HEK293 (cell line): Measurements from ENCODE around the gene FCMR.

ENCODE experiments used
- CTCF ChIA-PET: fragments of 350-600 bp; formaldehyde crosslinking; extraction: SDS; loops from one replicate; lab custom pipeline; 2021; ENCODE audit warnings: antibody characterized with exemption; lab: Yijun Ruan, JAX
- POLR2A ChIA-PET: fragments of 300-600 bp; formaldehyde crosslinking; extraction: SDS; loops from one replicate; lab custom pipeline; 2020; ENCODE audit warnings: antibody characterized with exemption, inconsistent platforms; lab: Yijun Ruan, JAX
- H3K27ac ChIP-seq: fragments of 200-500 bp; sonication (Bioruptor generic); 2 replicates; pipeline ENCODE4 v1.5.1; 2014; ENCODE audit warnings: low read depth, low read length, control low read depth, inconsistent platforms; ENCODE audit errors: extremely low read depth
- H3K36me3 ChIP-seq, 2 experiments: fragments of 200-500 bp in 1 of 2; sonication (Bioruptor generic) in 1 of 2; 1 replicate in 1 of 2; 2 replicates in 1 of 2; pipeline ENCODE4 v1.5.1; 2014 to 2017; ENCODE audit warnings: inconsistent platforms in 2 of 2, low read length in 2 of 2; ENCODE audit not compliant: control insufficient read depth in 2 of 2, insufficient read depth in 1 of 2
- H3K4me1 ChIP-seq: fragments of 200-500 bp; sonication (Bioruptor generic); 2 replicates; pipeline ENCODE4 v1.5.1; 2014; ENCODE audit warnings: mild to moderate bottlenecking, low read length, inconsistent platforms; ENCODE audit not compliant: control insufficient read depth, insufficient read depth
- H3K4me3 ChIP-seq: 2 replicates; pipeline ENCODE4 v1.5.1; 2011; ENCODE audit warnings: low read depth, mild to moderate bottlenecking, control low read depth, low read length, moderate library complexity
- H3K9me3 ChIP-seq: fragments of 200-500 bp; sonication (Bioruptor generic); 2 replicates; pipeline ENCODE4 v1.5.1; 2014; ENCODE audit warnings: low read depth, low read length, inconsistent platforms; ENCODE audit not compliant: control insufficient read depth, insufficient read depth
- FEZF1 ChIP-seq: fragments of 450-650 bp; formaldehyde crosslinking; IDR thresholded peaks from 2 replicates; pipeline ENCODE4 v1.5.1; 2016; ENCODE audit warnings: missing biosample characterization, missing genetic modification characterization
- GLIS2 ChIP-seq: fragments of 450-650 bp; formaldehyde crosslinking; IDR thresholded peaks from 2 replicates; pipeline ENCODE4 v1.5.1; 2016; ENCODE audit warnings: missing biosample characterization, missing genetic modification characterization
- TRIM28 ChIP-seq: IDR thresholded peaks from 2 replicates; pipeline ENCODE4 v1.6.1; 2011; ENCODE audit warnings: low read length, control low read depth, borderline replicate concordance
- ZNF10 ChIP-seq: fragments of 450-650 bp; formaldehyde crosslinking; IDR thresholded peaks from 2 replicates; pipeline ENCODE4 v1.5.1; 2017; ENCODE audit warnings: missing biosample characterization, missing genetic modification characterization
- ZNF23 ChIP-seq: fragments of 450-650 bp; formaldehyde crosslinking; IDR thresholded peaks from 2 replicates; pipeline ENCODE4 v1.5.1; 2016; ENCODE audit warnings: missing biosample characterization, missing genetic modification characterization, borderline replicate concordance
- ZNF324 ChIP-seq: fragments of 450-650 bp; formaldehyde crosslinking; IDR thresholded peaks from 2 replicates; pipeline ENCODE4 v1.5.1; 2016; ENCODE audit warnings: missing biosample characterization, missing genetic modification characterization
- ZNF350 ChIP-seq: fragments of 450-650 bp; formaldehyde crosslinking; IDR thresholded peaks from 2 replicates; pipeline ENCODE4 v1.5.0; 2017; ENCODE audit warnings: missing biosample characterization, mild to moderate bottlenecking, missing genetic modification characterization
- ZNF354C ChIP-seq: fragments of 450-650 bp; formaldehyde crosslinking; IDR thresholded peaks from 2 replicates; pipeline ENCODE4 v1.5.1; 2016; ENCODE audit warnings: missing biosample characterization, missing genetic modification characterization, low read depth, borderline replicate concordance
- ZNF366 ChIP-seq: fragments of 450-650 bp; formaldehyde crosslinking; conservative IDR thresholded peaks from 2 replicates; pipeline ENCODE4 v1.5.1; 2016; ENCODE audit warnings: missing biosample characterization, missing genetic modification characterization
- ZNF571 ChIP-seq: fragments of 450-650 bp; formaldehyde crosslinking; IDR thresholded peaks from 2 replicates; pipeline ENCODE4 v1.5.0; 2017; ENCODE audit warnings: missing biosample characterization, missing genetic modification characterization
- ZNF664 ChIP-seq: fragments of 450-650 bp; formaldehyde crosslinking; IDR thresholded peaks from 2 replicates; pipeline ENCODE4 v1.5.1; 2016; ENCODE audit warnings: missing biosample characterization, missing genetic modification characterization
- ZNF747 ChIP-seq: fragments of 450-650 bp; formaldehyde crosslinking; IDR thresholded peaks from 2 replicates; pipeline ENCODE4 v1.5.1; 2016; ENCODE audit warnings: missing biosample characterization, missing genetic modification characterization
- ZNF792 ChIP-seq: fragments of 450-650 bp; formaldehyde crosslinking; IDR thresholded peaks from 2 replicates; pipeline ENCODE4 v1.5.1; 2016; ENCODE audit warnings: missing biosample characterization, missing genetic modification characterization
- TF ChIP-seq, protein P1 (sequence below): IDR thresholded peaks from 2 replicates; pipeline ENCODE4 v1.6.1; 2011; ENCODE audit warnings: mild to moderate bottlenecking, low read depth, low read length, borderline replicate concordance
- TF ChIP-seq, protein P2 (sequence below): fragments of 450-650 bp; formaldehyde crosslinking; IDR thresholded peaks from 2 replicates; pipeline ENCODE4 v1.5.0; 2017; ENCODE audit warnings: missing biosample characterization, missing genetic modification characterization, borderline replicate concordance
- TF ChIP-seq, protein P3 (sequence below): fragments of 450-650 bp; formaldehyde crosslinking; IDR thresholded peaks from 2 replicates; pipeline ENCODE4 v1.5.1; 2016; ENCODE audit warnings: missing biosample characterization, missing genetic modification characterization

Gene FCMR

DNA sequence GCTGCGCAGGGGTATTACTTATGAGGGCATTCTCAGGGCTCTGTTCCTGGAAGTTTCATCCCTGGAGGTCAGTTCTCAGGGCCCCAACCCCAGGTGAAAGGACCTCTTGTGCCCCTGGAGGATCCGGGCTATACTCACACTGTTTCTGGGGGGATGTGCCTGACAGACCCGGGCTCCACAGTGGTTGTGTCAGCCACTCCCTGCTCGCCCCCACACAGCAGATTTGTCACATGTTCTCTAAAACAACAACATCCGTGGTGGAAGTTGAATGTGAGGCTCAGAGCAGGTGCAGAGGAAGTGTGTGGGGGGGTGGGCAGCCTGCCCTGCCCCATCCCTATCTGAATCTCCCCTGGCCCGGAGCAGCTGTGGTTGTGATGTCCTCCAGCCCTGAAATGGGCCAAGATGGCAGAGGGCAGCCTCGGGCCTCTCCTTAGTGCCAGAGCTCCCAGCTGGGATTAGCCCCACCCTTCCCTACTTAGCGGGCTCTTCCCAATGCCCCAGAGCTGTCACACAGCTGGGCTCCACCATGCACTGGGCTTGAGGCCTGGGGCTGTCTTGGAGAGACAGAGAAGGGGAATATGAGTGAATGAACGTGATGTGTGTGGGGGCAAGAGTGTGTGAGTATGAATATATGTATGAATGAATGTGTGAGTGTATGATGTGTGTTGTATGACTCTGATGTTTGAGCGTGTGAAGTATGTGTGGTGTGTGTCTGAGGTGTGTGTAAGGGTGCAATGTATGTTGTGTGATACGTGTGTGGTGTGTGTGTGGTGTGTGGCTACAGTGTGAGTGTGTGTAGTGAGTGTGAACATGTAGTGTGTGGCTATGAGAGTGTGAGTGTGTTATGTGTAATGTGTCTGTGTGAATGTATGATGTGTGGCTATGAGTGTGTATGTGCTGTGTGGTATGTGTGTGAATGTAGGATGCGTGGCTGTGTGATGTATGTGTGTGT lies 1.5 kb upstream of the FCMR start (continued):
- TF ChIP-seq ZNF350 (tag by site-specific recombination): no peak
- TF ChIP-seq, protein P1, sequence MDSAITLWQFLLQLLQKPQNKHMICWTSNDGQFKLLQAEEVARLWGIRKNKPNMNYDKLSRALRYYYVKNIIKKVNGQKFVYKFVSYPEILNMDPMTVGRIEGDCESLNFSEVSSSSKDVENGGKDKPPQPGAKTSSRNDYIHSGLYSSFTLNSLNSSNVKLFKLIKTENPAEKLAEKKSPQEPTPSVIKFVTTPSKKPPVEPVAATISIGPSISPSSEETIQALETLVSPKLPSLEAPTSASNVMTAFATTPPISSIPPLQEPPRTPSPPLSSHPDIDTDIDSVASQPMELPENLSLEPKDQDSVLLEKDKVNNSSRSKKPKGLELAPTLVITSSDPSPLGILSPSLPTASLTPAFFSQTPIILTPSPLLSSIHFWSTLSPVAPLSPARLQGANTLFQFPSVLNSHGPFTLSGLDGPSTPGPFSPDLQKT: no peak
- TF ChIP-seq ZNF324: no peak
- no peak for TF ChIP-seq ZNF792 (tag by site-specific recombination)
- TF ChIP-seq, protein P2, sequence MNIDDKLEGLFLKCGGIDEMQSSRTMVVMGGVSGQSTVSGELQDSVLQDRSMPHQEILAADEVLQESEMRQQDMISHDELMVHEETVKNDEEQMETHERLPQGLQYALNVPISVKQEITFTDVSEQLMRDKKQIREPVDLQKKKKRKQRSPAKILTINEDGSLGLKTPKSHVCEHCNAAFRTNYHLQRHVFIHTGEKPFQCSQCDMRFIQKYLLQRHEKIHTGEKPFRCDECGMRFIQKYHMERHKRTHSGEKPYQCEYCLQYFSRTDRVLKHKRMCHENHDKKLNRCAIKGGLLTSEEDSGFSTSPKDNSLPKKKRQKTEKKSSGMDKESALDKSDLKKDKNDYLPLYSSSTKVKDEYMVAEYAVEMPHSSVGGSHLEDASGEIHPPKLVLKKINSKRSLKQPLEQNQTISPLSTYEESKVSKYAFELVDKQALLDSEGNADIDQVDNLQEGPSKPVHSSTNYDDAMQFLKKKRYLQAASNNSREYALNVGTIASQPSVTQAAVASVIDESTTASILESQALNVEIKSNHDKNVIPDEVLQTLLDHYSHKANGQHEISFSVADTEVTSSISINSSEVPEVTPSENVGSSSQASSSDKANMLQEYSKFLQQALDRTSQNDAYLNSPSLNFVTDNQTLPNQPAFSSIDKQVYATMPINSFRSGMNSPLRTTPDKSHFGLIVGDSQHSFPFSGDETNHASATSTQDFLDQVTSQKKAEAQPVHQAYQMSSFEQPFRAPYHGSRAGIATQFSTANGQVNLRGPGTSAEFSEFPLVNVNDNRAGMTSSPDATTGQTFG (tag by site-specific recombination): 0 out of 2 replicates have a peak, but pooled peaks have one; percentile 48
- TF ChIP-seq TRIM28: no peak
- TF ChIP-seq ZNF571 (tag by site-specific recombination): peak; percentile 67; the same call in 1 of the 2 replicates
- no peak for TF ChIP-seq ZNF366
- TF ChIP-seq ZNF747: no peak

DNA sequence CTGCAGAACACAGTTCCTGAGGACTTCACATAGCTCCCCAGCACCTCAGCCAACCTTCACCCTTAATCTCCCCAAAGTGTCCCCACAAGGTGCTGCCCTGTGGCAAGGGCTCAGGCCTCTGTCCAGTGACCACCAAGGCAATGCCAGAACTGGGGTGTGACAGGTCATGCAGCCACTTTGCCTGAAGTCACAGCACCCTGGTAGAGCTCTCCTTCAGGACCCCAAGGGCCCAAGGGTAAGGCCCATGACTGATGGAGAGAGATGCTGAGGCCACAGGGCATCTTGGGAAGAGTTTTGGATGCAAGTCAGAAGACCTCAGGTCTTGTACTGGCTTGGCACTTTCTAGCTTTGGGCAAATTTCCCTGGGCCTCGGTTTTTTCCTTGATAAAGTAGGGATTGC lies 783 bp upstream of the FCMR start:
- POLR2A ChIA-PET: no interaction called here
- no peak for TF ChIP-seq ZNF354C (tag by site-specific recombination)
- no peak for TF ChIP-seq GLIS2 (tag by site-specific recombination)
- Histone ChIP-seq H3K27ac (no peak overlapping the region), H3K9me3 (no peaks in the 10 kb centered on the region), H3K36me3 (no peaks in the 10 kb centered on the region), H3K4me1 (no peaks in the 10 kb centered on the region), H3K4me3 (no peak overlapping the region)
- CTCF ChIA-PET: interaction anchor here (0.7 to 2.4 kb wide), 5 partner anchors 10 to 259 kb away, joined by 3 to 13 read pairs (median 4); no protein-coding TSS in a partner anchor

DNA sequence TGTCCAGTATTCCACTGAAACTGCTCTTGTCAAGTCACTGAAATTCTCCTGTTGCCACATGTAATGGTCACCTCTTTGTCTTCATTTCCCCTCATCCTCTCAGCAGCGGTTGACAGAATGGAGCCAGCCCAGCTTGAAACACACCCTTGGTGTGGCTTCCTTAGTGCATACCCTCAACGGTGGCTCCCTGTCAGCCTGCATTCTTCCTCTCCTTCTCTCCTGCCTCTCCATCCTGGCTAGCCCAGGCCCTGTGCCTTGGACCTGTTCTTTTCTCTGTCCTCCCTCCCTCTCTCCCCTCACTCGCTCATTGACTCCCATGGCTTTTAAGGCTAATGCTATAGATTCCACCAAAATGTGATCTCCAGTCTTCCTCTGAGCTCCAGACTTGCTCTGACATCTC lies 3.7 kb downstream of the FCMR start:
- TF ChIP-seq ZNF664 (tag by site-specific recombination) (no peak), ZNF23 (tag by site-specific recombination) (no peak), ZNF10 (tag by site-specific recombination) (no peak), FEZF1 (tag by site-specific recombination) (no peak)
- TF ChIP-seq, protein P3, sequence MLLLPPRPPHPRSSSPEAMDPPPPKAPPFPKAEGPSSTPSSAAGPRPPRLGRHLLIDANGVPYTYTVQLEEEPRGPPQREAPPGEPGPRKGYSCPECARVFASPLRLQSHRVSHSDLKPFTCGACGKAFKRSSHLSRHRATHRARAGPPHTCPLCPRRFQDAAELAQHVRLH (tag by site-specific recombination): no peak
- TF ChIP-seq, all 188 proteins: peak for 0
- POLR2A ChIA-PET: no interaction called here
- CTCF ChIA-PET: interaction anchor here (0.6 to 1.8 kb wide), 7 partner anchors 12 to 311 kb away, joined by 3 to 7 read pairs (median 3); partner anchors contain the start of gene IL20
- Histone ChIP-seq H3K4me3 (no peak overlapping the region), H3K4me1 (no peaks in the 10 kb centered on the region), H3K36me3 (no peaks in the 10 kb centered on the region), H3K9me3 (no peaks in the 10 kb centered on the region), H3K27ac (no peak overlapping the region)
